VCaP (cell line): ENCODE measurements around the gene TGFB1I1.
"Not testable (repeated sequence)": the region's sequence is repeated elsewhere in the genome, so short reads cannot be mapped to it uniquely, and the experiment has no call there.

ENCODE experiments used
- H3K27ac ChIP-seq: fragments of 450-650 bp; 2 replicates; pipeline ENCODE4 v1.5.1; 2017
- CTCF ChIP-seq: fragments of 450-650 bp; conservative IDR thresholded peaks from 2 replicates; pipeline ENCODE4 v1.5.1; 2017; ENCODE audit warnings: mild to moderate bottlenecking, moderate library complexity

TGFB1I1 gene

GRCh38 chr16:31519759-31520431 lies 47.9 kb downstream of the TGFB1I1 start:
- TF ChIP-seq CTCF: no peak
- H3K27ac ChIP-seq: no peak overlapping the region

GRCh38 chr16:31521368-31521767 lies 49.4 kb downstream of the TGFB1I1 start:
- no peak overlapping the region for H3K27ac ChIP-seq
- TF ChIP-seq CTCF: no peak

GRCh38 chr16:31522071-31522470 lies 50.1 kb downstream of the TGFB1I1 start:
- TF ChIP-seq CTCF: no peak
- no peak overlapping the region for H3K27ac ChIP-seq

GRCh38 chr16:31523768-31524167 lies 51.8 kb downstream of the TGFB1I1 start:
- H3K27ac ChIP-seq: not testable (repeated sequence)

- no peak overlapping the region for H3K27ac ChIP-seq
These were observed 53.2 kb downstream of the TGFB1I1 start for GRCh38 chr16:31525113-31525512.

More at GRCh38 chr16:31525113-31525512, 53.2 kb downstream of the TGFB1I1 start:
- TF ChIP-seq CTCF: no peak
